Neural cell (in vitro differentiated cells): ENCODE results near the gene SGMS2. TPM values are rescaled to one million over a fixed set of nuclear protein-coding genes. Genes with fewer than 3 reads are reported as not detected.
A peak's percentile ranks its signal among the peaks of the same experiment; 100 is the strongest.

ENCODE experiments used
- H2AFZ ChIP-seq: fragments of 200-600, 300-800 bp; sonication (generic), shearing (Covaris generic); 2 replicates; pipeline ENCODE4 v1.6.0; 2014; ENCODE audit warnings: low read depth, mild to moderate bottlenecking, antibody characterized with exemption, low read length, moderate library complexity
- H3F3A ChIP-seq: fragments of 200-600 bp; shearing (Covaris generic); 2 replicates; pipeline ENCODE4 v1.6.1; 2016; ENCODE audit warnings: mild to moderate bottlenecking, moderate library complexity, mixed read lengths, antibody characterized with exemption, low read length; ENCODE audit not compliant: insufficient read depth, poor library complexity, severe bottlenecking
- H3K27ac ChIP-seq: fragments of 200-600, 300-800 bp; sonication (generic), shearing (Covaris generic); 2 replicates; pipeline ENCODE4 v1.5.1; 2014; ENCODE audit warnings: mild to moderate bottlenecking, low read length, moderate library complexity
- H3K27me3 ChIP-seq: fragments of 300-800, 200-600 bp; sonication (generic), shearing (Covaris generic); 2 replicates; pipeline ENCODE4 v1.6.0; 2014; ENCODE audit warnings: mild to moderate bottlenecking, low read depth, low read length, moderate library complexity; ENCODE audit not compliant: insufficient read depth
- H3K36me3 ChIP-seq: fragments of 300-800, 200-600 bp; sonication (generic), shearing (Covaris generic); 2 replicates; pipeline ENCODE4 v1.5.1; 2014; ENCODE audit warnings: mild to moderate bottlenecking, antibody characterized with exemption, low read length, moderate library complexity; ENCODE audit not compliant: insufficient read depth
- H3K4me2 ChIP-seq: fragments of 300-800, 200-600 bp; sonication (generic), shearing (Covaris generic); 2 replicates; pipeline ENCODE4 v1.6.0; 2014; ENCODE audit warnings: mild to moderate bottlenecking, low read length
- H3K4me3 ChIP-seq: fragments of 300-800, 200-600 bp; sonication (generic), shearing (Covaris generic); 2 replicates; pipeline ENCODE4 v1.5.1; 2014; ENCODE audit warnings: mild to moderate bottlenecking, low read length, moderate library complexity
- H3K79me2 ChIP-seq: fragments of 200-600 bp; shearing (Covaris generic); replicated peaks from 2 replicates; pipeline ENCODE4 v1.6.0; 2014; ENCODE audit warnings: mild to moderate bottlenecking, low read length, moderate library complexity; ENCODE audit not compliant: insufficient read depth
- H3K9ac ChIP-seq: fragments of 300-800, 200-600 bp; sonication (generic), shearing (Covaris generic); 2 replicates; pipeline ENCODE4 v1.6.1; 2016; ENCODE audit warnings: mild to moderate bottlenecking, low read length, mixed read lengths
- H3K9me2 ChIP-seq: fragments of 200-600 bp; shearing (Covaris generic); 2 replicates; pipeline ENCODE4 v1.6.1; 2016; ENCODE audit warnings: mild to moderate bottlenecking, low read length, mixed read lengths; ENCODE audit not compliant: insufficient read depth
- H3K9me3 ChIP-seq: fragments of 200-600, 300-800 bp; sonication (generic), shearing (Covaris generic); 2 replicates; pipeline ENCODE4 v1.6.1; 2016; ENCODE audit warnings: mild to moderate bottlenecking, mixed run types, low read length, moderate library complexity, mixed read lengths
- H4K20me1 ChIP-seq: fragments of 200-600 bp; shearing (Covaris generic); 2 replicates; pipeline ENCODE4 v1.6.1; 2016; ENCODE audit warnings: mild to moderate bottlenecking, mixed run types; ENCODE audit not compliant: insufficient read depth
- CTCF ChIP-seq: fragments of 450-650 bp; IDR thresholded peaks from 2 replicates; pipeline ENCODE4 v1.5.1; 2014; ENCODE audit warnings: antibody characterized with exemption, mild to moderate bottlenecking, moderate library complexity; ENCODE audit not compliant: poor library complexity, severe bottlenecking
- EP300 ChIP-seq: fragments of 450-650 bp; conservative IDR thresholded peaks from 2 replicates; pipeline ENCODE4 v1.6.1; 2014; ENCODE audit warnings: antibody characterized with exemption, mild to moderate bottlenecking, moderate library complexity; ENCODE audit not compliant: poor library complexity, severe bottlenecking
- EZH2 ChIP-seq: fragments of 200-600, 300-800 bp; shearing (Covaris generic), sonication (generic); IDR thresholded peaks from 2 replicates; pipeline ENCODE4 v1.6.1; 2014; ENCODE audit warnings: antibody characterized with exemption, low read length, borderline replicate concordance, mild to moderate bottlenecking; ENCODE audit not compliant: insufficient read depth, poor library complexity, severe bottlenecking
- MXI1 ChIP-seq: fragments of 450-650 bp; conservative IDR thresholded peaks from 2 replicates; pipeline ENCODE4 v1.6.1; 2014; ENCODE audit warnings: antibody characterized with exemption, mild to moderate bottlenecking; ENCODE audit not compliant: poor library complexity, severe bottlenecking
- POLR2AphosphoS5 ChIP-seq: IDR thresholded peaks from 2 replicates; pipeline ENCODE4 v1.6.1; 2012
- RAD21 ChIP-seq: fragments of 450-650 bp; conservative IDR thresholded peaks from 2 replicates; pipeline ENCODE4 v1.6.1; 2014; ENCODE audit warnings: antibody characterized with exemption, mild to moderate bottlenecking, moderate library complexity
- SMC3 ChIP-seq: fragments of 450-650 bp; conservative IDR thresholded peaks from 2 replicates; pipeline ENCODE4 v1.6.1; 2014; ENCODE audit warnings: antibody characterized with exemption, mild to moderate bottlenecking, moderate library complexity; ENCODE audit not compliant: poor library complexity
- TAF1 ChIP-seq: IDR thresholded peaks from 2 replicates; pipeline ENCODE4 v1.6.1; 2012; ENCODE audit warnings: low read depth
- polyA plus RNA-seq: library from polyadenylated mRNA; depleted of rRNA; stranded (reverse); fragments of >200 nt; gene quantifications from 2 replicates; pipeline ENCODE4 v1.2.3, GENCODE V29; 2014
- TF ChIP-seq, protein P1 (sequence below): IDR thresholded peaks from 2 replicates; pipeline ENCODE4 v1.6.1; 2012; ENCODE audit warnings: borderline replicate concordance

Gene SGMS2
- polyA plus RNA-seq, 1 donor from 2014 or later: 0.15 TPM

GRCh38 chr4:107930821-107931774, 106.4 kb downstream of the SGMS2 start, which contains the start of gene CYP2U1:
TSS of gene CYP2U1 (plus strand) at chr4:107931549. CDS start at chr4:107931644, 95 bp downstream.
- Histone ChIP-seq H3F3A (no peaks in the 10 kb centered on the region), H3K9me2 (no peaks in the 10 kb centered on the region), H3K27ac (peak within 1 kb of the TSS; percentile 17), H2AFZ (peak within 1 kb of the TSS; percentile 84), H3K36me3 (peaks cover 5% of the 10 kb centered on the region), H3K4me2 (peak within 1 kb of the TSS; percentile 63), H3K27me3 (no peaks in the 10 kb centered on the region), H3K9me3 (no peaks in the 10 kb centered on the region), H3K79me2 (no peaks in the 10 kb centered on the region), H3K4me3 (peak within 1 kb of the TSS; percentile 88), H4K20me1 (no peaks in the 10 kb centered on the region), H3K9ac (peak within 1 kb of the TSS; percentile 72)
- TF ChIP-seq, protein P1, sequence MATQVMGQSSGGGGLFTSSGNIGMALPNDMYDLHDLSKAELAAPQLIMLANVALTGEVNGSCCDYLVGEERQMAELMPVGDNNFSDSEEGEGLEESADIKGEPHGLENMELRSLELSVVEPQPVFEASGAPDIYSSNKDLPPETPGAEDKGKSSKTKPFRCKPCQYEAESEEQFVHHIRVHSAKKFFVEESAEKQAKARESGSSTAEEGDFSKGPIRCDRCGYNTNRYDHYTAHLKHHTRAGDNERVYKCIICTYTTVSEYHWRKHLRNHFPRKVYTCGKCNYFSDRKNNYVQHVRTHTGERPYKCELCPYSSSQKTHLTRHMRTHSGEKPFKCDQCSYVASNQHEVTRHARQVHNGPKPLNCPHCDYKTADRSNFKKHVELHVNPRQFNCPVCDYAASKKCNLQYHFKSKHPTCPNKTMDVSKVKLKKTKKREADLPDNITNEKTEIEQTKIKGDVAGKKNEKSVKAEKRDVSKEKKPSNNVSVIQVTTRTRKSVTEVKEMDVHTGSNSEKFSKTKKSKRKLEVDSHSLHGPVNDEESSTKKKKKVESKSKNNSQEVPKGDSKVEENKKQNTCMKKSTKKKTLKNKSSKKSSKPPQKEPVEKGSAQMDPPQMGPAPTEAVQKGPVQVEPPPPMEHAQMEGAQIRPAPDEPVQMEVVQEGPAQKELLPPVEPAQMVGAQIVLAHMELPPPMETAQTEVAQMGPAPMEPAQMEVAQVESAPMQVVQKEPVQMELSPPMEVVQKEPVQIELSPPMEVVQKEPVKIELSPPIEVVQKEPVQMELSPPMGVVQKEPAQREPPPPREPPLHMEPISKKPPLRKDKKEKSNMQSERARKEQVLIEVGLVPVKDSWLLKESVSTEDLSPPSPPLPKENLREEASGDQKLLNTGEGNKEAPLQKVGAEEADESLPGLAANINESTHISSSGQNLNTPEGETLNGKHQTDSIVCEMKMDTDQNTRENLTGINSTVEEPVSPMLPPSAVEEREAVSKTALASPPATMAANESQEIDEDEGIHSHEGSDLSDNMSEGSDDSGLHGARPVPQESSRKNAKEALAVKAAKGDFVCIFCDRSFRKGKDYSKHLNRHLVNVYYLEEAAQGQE: no peak
- TF ChIP-seq CTCF: peak; percentile 56
- TF ChIP-seq MXI1: peak; percentile 68
- peak; percentile 19 for TF ChIP-seq TAF1
- TF ChIP-seq POLR2AphosphoS5: peak; percentile 24

GRCh38 chr4:107931775-107932321, 107.1 kb downstream of the SGMS2 start:
- Histone ChIP-seq H3K36me3 (peaks cover 5% of the 10 kb centered on the region), H4K20me1 (no peaks in the 10 kb centered on the region), H3K4me3 (peak overlapping the region; percentile 88), H3K9ac (peak overlapping the region; percentile 72), H3K27me3 (no peaks in the 10 kb centered on the region), H3K4me2 (peak overlapping the region; percentile 63), H2AFZ (peak overlapping the region; percentile 84), H3K9me3 (no peaks in the 10 kb centered on the region), H3K79me2 (no peaks in the 10 kb centered on the region), H3K9me2 (no peaks in the 10 kb centered on the region), H3K27ac (peak overlapping the region; percentile 17), H3F3A (no peaks in the 10 kb centered on the region)
- TF ChIP-seq POLR2AphosphoS5 (no peak), CTCF (peak; percentile 19), TAF1 (no peak), MXI1 (peak; percentile 47), SMC3 (no peak), RAD21 (no peak), EZH2 (no peak), EP300 (no peak)
